Measurements from ENCODE around the gene SLCO2B1. TPM values are rescaled to one million over a fixed set of nuclear protein-coding genes. Genes with fewer than 3 reads are reported as not detected.

Gene SLCO2B1
- total RNA-seq, 1 donor from 2014 or later, result 2.6 TPM

DNA sequence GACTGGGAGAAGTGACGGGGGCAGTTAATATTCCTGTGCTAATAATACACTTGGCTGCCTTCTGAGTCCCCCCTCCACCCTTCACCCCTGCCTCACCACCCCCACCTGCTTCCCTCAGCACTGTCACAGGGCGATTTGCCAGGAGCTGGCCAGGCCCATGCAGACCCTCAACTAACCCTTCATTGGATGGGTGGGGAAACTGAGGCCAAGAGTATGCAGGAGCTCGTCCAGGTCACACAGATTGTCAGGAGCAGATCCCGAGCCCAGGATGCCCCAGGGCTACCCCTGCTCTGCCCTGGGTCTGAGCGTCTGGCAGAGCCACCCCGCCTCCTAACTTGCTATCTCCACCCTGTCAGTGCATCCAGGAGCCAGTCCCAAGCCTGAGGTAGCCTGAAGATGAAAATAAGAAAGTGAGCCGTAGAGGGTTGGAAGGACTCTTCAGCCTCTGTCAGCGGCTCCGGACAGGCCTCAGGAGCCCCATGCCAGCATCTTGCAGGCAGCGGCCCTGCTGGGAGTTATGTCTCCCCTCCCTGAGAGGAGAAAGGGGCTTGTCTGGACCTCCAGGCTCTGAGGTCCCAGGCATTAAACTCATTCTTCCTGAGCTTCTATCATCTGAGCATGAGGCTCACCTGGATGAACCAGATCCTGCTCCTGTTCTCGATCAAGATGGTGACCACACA lies 95.9 kb downstream of the SLCO2B1 start:
- Mint-ChIP-seq H3K9me3 (ENCODE audit: unreplicated experiment) (no peaks in the 10 kb centered on the region), H3K36me3 (ENCODE audit: low read depth, unreplicated experiment) (no peaks in the 10 kb centered on the region), H3K4me1 (ENCODE audit: low read depth, unreplicated experiment) (no peaks in the 10 kb centered on the region), H3K27me3 (ENCODE audit: low read depth, unreplicated experiment) (peaks cover 62% of the 10 kb centered on the region), H3K27ac (ENCODE audit: unreplicated experiment) (no peak overlapping the region), H3K4me3 (ENCODE audit: unreplicated experiment) (no peak overlapping the region)
- Histone ChIP-seq H3K79me2 (ENCODE audit: insufficient read depth, low read length) (no peaks in the 10 kb centered on the region), H4K20me1 (ENCODE audit: insufficient read depth, low read length) (no peaks in the 10 kb centered on the region), H2AFZ (ENCODE audit: low read depth, low read length) (no peak overlapping the region), H3K9ac (ENCODE audit: low read length) (no peak overlapping the region), H3K36me3 (ENCODE audit: insufficient read depth, low read length) (no peaks in the 10 kb centered on the region), H3K27ac (ENCODE audit: low read depth, low read length) (no peak overlapping the region), H3K4me1 (ENCODE audit: insufficient read depth, low read length) (peaks cover 3% of the 10 kb centered on the region), H3K4me2 (ENCODE audit: low read length) (no peak overlapping the region), H3K9me3 (ENCODE audit: insufficient read depth, low read depth, low read length) (no peaks in the 10 kb centered on the region), H3K4me3 (ENCODE audit: insufficient read depth, low read depth, low read length) (no peak overlapping the region), H3K27me3 (ENCODE audit: insufficient read depth, low read length) (peaks cover 40% of the 10 kb centered on the region)
- FAIRE-seq (no peak), DNase-seq (ENCODE audit: low read depth) (no peak)
- TF ChIP-seq EZH2 (IDR thresholded peaks at IDR 0.05; ENCODE audit: insufficient read depth, low read length), result no peak
- no peak for TF ChIP-seq CTCF (IDR thresholded peaks at IDR 0.05; ENCODE audit: insufficient read depth, low read depth, low read length)

GRCh38 chr11:75248924-75249256 lies 98.0 kb downstream of the SLCO2B1 start:
- H2AFZ ChIP-seq (ENCODE audit: low read depth, low read length), result no peak overlapping the region
- Mint-ChIP-seq H3K27me3 (ENCODE audit: low read depth, unreplicated experiment) (peaks cover 46% of the 10 kb centered on the region), H3K27ac (ENCODE audit: unreplicated experiment) (no peak overlapping the region), H3K4me1 (ENCODE audit: low read depth, unreplicated experiment) (no peaks in the 10 kb centered on the region), H3K9me3 (ENCODE audit: unreplicated experiment) (peaks cover 8% of the 10 kb centered on the region), H3K4me3 (ENCODE audit: unreplicated experiment) (no peak overlapping the region), H3K36me3 (ENCODE audit: low read depth, unreplicated experiment) (no peaks in the 10 kb centered on the region)
- no peak overlapping the region for H3K4me3 ChIP-seq (ENCODE audit: insufficient read depth, low read depth, low read length)
- TF ChIP-seq EZH2 (IDR thresholded peaks at IDR 0.05; ENCODE audit: insufficient read depth, low read length) (no peak), CTCF (IDR thresholded peaks at IDR 0.05; ENCODE audit: insufficient read depth, low read depth, low read length) (no peak)
- no peak for FAIRE-seq
- H4K20me1 ChIP-seq (ENCODE audit: insufficient read depth, low read length), result no peaks in the 10 kb centered on the region
- H3K9ac ChIP-seq (ENCODE audit: low read length), result no peak overlapping the region
- H3K36me3 ChIP-seq (ENCODE audit: insufficient read depth, low read length), result no peaks in the 10 kb centered on the region
- H3K27me3 ChIP-seq (ENCODE audit: insufficient read depth, low read length), result peaks cover 29% of the 10 kb centered on the region
- no peak for DNase-seq (ENCODE audit: low read depth)
- H3K27ac ChIP-seq (ENCODE audit: low read depth, low read length), result no peak overlapping the region
- no peak overlapping the region for H3K4me2 ChIP-seq (ENCODE audit: low read length)
- H3K9me3 ChIP-seq (ENCODE audit: insufficient read depth, low read depth, low read length), result peaks cover 3% of the 10 kb centered on the region
- no peaks in the 10 kb centered on the region for H3K79me2 ChIP-seq (ENCODE audit: insufficient read depth, low read length)
- H3K4me1 ChIP-seq (ENCODE audit: insufficient read depth, low read length), result no peaks in the 10 kb centered on the region

DNA sequence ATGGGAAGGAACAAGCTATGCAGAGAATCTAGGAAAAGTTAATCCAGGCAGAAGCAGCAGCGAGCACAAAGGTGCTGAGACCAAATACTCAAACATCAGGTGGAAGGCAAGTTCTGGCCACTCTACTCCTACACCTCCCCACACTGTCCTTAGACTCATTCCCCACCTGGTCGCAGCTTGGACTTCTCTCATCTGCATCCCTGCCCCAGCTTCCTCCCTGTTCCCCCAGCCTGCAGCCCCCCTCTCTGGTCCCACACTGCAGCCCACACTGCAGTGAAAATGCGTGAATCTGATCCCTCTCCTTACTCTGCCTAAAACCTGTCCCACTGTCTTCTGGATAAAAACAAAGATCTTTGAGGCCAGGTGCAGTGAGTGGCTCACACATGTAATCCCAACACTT lies 98.8 kb downstream of the SLCO2B1 start:
- Histone ChIP-seq H3K27ac (ENCODE audit: low read depth, low read length) (no peak overlapping the region), H3K4me1 (ENCODE audit: insufficient read depth, low read length) (no peaks in the 10 kb centered on the region), H3K9ac (ENCODE audit: low read length) (no peak overlapping the region), H3K4me2 (ENCODE audit: low read length) (no peak overlapping the region), H3K27me3 (ENCODE audit: insufficient read depth, low read length) (peaks cover 20% of the 10 kb centered on the region), H3K79me2 (ENCODE audit: insufficient read depth, low read length) (no peaks in the 10 kb centered on the region), H3K36me3 (ENCODE audit: insufficient read depth, low read length) (no peaks in the 10 kb centered on the region), H3K9me3 (ENCODE audit: insufficient read depth, low read depth, low read length) (peaks cover 3% of the 10 kb centered on the region), H4K20me1 (ENCODE audit: insufficient read depth, low read length) (no peaks in the 10 kb centered on the region), H3K4me3 (ENCODE audit: insufficient read depth, low read depth, low read length) (no peak overlapping the region), H2AFZ (ENCODE audit: low read depth, low read length) (no peak overlapping the region)
- Mint-ChIP-seq H3K4me3 (ENCODE audit: unreplicated experiment) (no peak overlapping the region), H3K36me3 (ENCODE audit: low read depth, unreplicated experiment) (no peaks in the 10 kb centered on the region), H3K4me1 (ENCODE audit: low read depth, unreplicated experiment) (no peaks in the 10 kb centered on the region), H3K27me3 (ENCODE audit: low read depth, unreplicated experiment) (peaks cover 38% of the 10 kb centered on the region), H3K27ac (ENCODE audit: unreplicated experiment) (no peak overlapping the region), H3K9me3 (ENCODE audit: unreplicated experiment) (peaks cover 8% of the 10 kb centered on the region)
- FAIRE-seq, result no peak
- no peak for DNase-seq (ENCODE audit: low read depth)
- TF ChIP-seq EZH2 (IDR thresholded peaks at IDR 0.05; ENCODE audit: insufficient read depth, low read length) (no peak), CTCF (IDR thresholded peaks at IDR 0.05; ENCODE audit: insufficient read depth, low read depth, low read length) (no peak)
